CD4-positive, alpha-beta T cell treated with Interleukin-4 for 4 hours (primary cell): Measurements from ENCODE around the gene POGZ.

Experiments used
- DNase-seq: peaks from one replicate; pipeline ENCODE4 v3.0.0-alpha.2; 2020

The POGZ gene

DNA sequence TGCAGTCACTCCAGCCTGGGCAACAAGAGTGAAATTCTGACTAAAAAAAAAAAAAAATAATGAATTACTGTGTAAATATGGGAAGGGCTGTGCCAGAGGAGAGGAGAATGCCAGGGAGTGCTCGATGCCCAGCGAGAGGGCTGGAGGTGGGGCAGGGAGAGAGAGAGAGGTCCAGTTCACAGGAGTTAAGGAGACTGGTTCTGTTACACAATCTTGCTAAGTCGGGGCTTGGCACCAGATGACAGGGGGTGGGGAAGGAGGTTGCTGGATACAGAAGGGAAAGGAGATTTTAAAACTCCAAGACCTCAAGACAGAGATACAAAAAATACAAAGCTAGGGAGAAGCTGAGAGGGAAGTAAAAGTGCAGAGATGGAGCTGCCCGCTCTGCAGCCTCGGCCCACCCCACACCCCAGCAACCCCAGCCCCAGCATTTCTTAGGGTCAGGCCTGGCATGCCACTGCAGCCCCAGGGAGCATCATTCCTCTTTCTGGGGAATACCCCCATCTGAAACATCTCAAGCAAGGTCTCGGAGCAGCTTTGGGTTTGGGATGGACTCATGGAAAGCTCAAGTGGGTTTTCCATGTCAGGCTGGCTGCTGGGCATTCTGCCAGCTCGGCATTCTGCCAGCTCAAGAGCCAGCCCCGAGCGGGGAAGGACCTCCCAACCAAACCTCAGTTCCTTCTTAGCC is 87.8 kb downstream of the POGZ start:
- no peak for DNase-seq

DNA sequence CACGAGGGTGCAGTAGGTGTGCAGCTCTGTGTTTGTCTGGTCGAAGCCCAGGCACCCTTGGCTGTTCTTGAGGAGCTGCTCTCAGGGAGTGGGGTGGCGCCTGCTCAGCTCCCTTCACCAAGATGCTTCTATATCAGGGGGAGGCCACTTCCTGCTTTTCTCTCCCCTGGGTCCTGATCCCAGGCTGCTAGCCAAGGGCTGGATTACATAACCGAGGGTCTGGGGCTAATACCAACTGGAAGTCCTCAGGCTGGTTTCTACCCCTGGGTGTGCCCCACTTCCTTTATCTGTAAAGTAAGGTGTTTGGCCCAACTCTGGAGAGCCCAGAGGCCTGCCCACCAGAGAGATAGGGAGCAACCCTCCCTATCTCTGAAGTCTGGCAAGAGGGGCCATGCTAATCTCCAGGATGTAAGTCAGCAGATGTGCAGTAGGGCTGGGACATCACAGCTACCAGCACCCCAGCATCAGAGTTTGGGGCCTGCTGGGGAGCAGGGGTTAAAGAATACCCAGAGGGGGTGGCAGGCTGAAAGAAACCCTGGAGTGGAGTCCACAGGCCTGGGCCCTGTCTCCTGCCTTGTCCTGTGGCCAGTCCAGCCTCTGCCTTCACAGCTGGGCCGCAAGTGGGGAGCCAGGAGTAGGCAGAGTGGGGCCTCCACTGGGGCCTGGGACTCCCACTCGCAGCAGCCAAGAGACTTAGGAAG is 88.9 kb downstream of the POGZ start:
- no peak for DNase-seq

DNA sequence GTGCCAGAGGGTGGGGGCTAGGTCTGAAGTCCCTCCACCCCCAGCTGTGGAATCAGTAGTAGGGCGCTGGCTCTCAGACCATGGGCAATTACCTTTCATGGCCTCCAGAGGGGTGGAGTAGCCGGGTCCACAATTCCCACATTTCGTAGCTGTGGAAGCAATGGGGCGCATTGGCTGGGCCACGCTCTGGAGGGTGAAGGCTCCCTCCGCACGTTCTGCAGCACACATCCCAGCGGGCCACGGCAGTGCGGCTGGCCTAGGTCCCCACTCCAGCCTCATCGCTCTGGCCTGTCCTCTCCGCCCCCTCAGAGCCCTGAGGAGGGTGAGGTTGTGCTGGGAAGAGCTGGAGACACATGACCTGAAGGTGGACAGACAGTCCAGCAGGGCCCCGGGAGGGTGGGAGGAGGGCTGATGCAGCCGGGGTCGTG is 89.7 kb downstream of the POGZ start:
- DNase-seq, result no peak

DNA sequence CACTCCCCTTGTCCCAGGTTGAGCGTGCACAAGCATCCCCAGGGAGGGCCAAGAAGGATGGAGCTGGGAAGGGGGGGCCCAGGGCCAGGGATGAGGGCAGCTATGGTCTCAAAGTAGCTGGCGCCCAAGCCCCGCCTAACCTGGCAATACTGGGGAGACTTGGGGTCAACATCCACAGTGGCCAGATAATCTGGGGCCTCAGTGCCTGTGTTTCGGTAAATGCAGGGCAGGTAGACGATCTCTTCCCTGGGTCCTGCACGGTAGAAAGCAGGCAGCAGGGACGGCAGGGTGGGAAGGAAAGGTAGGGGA is 90.0 kb downstream of the POGZ start:
- no peak for DNase-seq

DNA sequence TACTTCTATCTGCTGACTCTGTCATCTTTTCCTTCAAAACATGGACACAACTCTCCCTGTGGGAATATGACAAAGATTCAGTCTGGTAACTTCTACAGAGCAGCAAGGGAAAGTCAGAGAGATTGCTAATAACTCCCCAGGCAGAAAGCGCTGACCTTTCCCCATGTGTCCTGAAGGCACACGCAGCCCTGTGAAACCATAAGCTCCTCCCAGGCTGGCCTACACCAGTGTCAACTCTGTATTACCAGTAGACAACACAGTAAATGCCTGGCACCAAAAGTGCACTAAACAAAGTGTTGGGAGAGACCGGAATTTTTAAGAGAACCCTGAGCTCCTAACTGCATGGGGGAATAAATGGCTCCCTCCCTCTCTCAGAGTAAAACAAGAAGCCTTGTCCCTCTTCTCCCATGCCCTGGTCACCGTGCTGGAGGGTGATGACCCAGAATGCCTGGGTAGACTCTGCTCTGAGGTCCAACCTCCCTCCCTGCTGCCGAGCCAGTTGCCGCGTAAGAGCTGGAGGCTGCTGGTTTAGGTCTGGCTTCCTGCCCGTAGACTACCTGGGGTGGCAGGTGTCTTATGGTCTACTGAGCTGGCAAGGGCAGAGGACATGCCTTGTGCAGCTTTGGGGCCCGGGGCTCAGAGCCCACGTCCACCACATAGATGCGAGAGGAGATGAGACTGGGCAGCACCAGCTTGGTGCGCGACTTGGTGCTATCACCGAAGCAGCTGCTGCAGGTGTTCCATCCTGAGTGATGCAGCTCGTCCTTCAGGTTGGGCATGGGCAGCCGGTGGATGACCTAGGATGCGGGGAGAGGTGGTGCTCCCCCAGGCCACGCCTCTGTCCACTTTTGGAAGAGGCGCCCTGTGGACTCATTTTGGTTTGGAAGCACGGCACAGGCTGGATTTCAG is 90.6 kb downstream of the POGZ start:
- DNase-seq, result no peak

DNA sequence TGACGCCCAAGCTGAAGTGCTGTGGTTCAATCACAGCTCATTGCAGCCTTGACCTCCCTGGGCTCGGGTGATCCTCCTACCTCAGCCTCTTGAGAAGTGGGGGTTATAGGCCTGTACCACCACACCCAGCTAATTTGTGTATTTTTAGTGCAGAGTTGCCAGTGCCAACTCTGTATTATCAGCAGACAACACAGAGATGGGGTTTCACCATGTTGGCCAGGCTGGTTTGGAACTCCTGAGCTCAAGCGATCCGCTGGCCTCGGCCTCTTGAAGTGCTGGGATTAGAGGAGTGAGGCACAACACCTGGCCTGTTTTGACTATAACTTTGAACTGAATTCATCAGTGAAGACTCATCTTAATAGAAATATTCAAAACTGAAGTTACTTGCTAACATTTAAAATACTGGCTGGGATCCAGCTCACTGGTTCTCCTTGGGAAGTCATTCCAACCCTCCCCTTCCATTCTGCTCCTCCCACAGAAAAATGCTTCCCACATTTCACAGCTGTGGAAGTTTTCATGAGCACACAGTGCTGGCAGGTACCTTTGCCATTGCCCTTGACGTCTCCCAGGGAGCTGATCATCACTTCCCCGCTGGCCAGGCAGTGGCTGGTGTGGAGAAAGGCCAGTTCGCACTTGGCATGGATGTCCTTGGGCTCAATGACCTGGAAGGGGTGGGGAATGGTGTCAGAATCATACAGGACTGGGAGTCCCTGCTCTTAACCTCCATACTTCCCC is 91.5 kb downstream of the POGZ start:
- no peak for DNase-seq

DNA sequence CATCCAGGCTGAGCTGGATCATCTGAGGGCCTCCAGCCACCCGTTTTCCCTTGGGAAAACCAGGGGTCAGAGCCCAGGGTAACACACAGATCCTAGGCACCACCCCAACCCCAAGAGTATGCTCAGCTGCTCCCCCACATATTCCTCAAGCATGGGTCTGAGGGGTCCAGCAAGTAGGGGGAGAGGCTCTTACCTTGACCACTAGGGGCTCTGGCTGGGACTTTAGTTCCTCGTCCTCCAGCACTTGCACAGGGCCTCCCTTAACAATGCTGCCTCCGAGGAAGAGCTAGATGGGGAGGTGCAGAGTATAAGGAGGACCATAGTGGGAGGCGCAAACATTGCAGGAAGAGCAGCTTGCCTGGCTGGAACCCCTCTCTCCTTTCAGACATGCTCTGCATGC is 94.3 kb downstream of the POGZ start:
- DNase-seq, result no peak

DNA sequence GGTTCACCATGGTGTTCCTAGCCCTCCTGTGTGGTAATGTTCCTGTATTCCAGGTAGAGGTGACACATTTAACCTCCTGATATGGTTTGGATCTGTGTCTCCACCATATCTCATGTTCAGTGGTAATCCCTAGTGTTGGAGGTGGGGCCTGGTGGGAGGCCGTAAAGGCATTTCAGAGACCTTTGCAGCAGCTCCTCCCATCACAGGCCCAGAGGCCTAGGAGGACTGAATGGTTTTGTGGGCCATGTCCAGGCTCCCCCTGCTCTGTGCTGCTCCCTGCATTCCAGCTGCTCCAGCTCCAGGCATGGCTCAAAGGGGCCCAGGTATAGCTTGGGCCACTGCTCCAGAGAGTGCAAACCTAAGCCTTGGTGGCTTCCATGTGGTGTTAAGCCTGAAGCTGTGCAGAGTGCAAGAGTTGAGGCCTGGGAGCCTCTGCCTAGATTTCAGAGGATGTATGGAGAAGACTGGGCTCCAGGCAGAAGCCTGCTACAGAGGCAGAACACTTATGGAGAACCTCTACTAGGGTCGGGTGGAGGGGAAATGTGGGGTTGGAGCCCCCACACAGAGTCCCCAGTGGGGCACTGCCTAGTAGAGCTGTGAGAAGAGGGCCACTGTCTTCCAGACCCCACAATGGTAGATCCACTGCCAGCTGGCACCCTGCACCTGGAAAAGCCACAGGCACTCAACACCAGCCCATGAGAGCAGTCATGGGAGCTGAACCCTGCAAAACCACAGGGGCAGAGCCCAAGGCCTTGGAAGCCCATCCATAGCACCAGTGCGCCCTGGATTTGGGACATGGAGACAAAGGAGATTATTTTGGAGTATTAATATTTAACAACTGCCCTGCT is 96.8 kb downstream of the POGZ start:
- DNase-seq, result no peak

DNA sequence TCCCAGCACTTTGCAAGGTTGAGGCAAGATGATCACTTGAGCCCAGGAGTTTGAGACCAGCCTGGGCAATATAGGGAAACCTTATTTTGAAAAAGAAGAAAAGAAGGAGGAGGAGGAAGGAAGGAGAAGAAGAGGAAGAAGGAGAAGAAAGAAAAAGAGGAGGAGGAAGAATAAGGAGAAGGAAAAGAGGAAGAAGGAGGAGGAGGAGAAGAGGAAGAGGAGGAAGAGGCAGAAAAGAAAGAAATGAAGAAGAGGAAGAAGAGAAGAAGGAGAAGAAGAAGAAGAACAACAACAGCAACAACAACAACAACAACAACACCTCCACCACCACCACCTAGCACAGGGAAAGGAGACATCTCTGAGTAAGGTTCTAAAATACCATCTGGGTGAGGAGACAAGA is 97.4 kb downstream of the POGZ start:
- no peak for DNase-seq

DNA sequence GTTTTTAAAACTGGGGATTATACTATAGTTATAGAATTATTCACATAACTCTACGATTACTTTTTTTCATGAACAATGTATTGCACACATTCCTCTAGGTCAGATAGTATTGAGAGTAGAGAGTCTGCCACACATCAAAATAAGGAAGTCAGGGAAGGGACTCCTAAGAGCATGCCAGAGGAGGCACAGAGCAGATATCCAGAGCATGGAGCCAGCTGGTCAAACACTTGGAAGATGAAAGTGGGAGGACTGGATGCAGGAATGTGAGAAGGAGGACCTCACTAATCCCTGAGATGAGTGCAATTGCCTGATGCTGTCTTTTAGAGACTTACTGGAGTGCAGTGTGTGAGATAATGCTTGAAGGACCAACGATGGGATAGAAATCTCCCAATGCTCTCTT is 102.6 kb downstream of the POGZ start:
- DNase-seq, result no peak
